GM23338 (cell line): Measurements from ENCODE around the gene MAST2. TPM values are rescaled to one million over a fixed set of nuclear protein-coding genes. Genes with fewer than 3 reads are reported as not detected.

Source experiments
- CREB1 ChIP-seq: fragments of 250-450 bp; sonication (Bioruptor Pico); IDR thresholded peaks from 2 replicates; pipeline ENCODE4 v1.5.0; 2020; ENCODE audit warnings: low read depth, mild to moderate bottlenecking, moderate library complexity
- NANOG ChIP-seq: IDR thresholded peaks from 2 replicates; pipeline ENCODE4 v1.6.1; 2016; ENCODE audit warnings: antibody characterized with exemption, borderline replicate concordance
- ZNF331 ChIP-seq: fragments of 250-450 bp; sonication (Bioruptor Pico); IDR thresholded peaks from 2 replicates; pipeline ENCODE4 v1.5.0; 2020; ENCODE audit warnings: low read depth, mild to moderate bottlenecking, moderate library complexity
- ZNF462 ChIP-seq: fragments of 250-450 bp; sonication (Bioruptor Pico); IDR thresholded peaks from 2 replicates; pipeline ENCODE4 v1.5.0; 2020; ENCODE audit warnings: mild to moderate bottlenecking, moderate library complexity
- polyA plus RNA-seq: library from polyadenylated mRNA; unstranded; fragments of >200 nt; fragmentation: Nextera tagmentation; extraction: Ambion mirVana; gene quantifications from 2 replicates; pipeline ENCODE4 v1.2.1, GENCODE V29; 2016
- total RNA-seq: library from RNA; depleted of rRNA; stranded (reverse); fragments of >200 nt; shearing (Covaris generic); gene quantifications from 2 replicates; pipeline ENCODE4 v1.2.3, GENCODE V29; 2014
- TF ChIP-seq, protein P1 (sequence below), 2 experiments: fragments of 200-600 bp in 1 of 2; sonication (generic) in 1 of 2; conservative IDR thresholded peaks; 2 replicates each; pipeline versions ENCODE4 v1.5.1 to v1.6.1; 2016 to 2017; ENCODE audit warnings: antibody characterized with exemption in 2 of 2, low read depth in 2 of 2, mild to moderate bottlenecking in 2 of 2, moderate library complexity in 1 of 2
- TF ChIP-seq, protein P2 (sequence below): IDR thresholded peaks from one replicate; pipeline ENCODE4 v1.6.1; 2018; ENCODE audit warnings: antibody characterized with exemption; ENCODE audit not compliant: unreplicated experiment

Gene MAST2
- total and polyA plus RNA-seq, 2 experiments from 2014 or later, result 11.5 to 57.7 TPM

DNA sequence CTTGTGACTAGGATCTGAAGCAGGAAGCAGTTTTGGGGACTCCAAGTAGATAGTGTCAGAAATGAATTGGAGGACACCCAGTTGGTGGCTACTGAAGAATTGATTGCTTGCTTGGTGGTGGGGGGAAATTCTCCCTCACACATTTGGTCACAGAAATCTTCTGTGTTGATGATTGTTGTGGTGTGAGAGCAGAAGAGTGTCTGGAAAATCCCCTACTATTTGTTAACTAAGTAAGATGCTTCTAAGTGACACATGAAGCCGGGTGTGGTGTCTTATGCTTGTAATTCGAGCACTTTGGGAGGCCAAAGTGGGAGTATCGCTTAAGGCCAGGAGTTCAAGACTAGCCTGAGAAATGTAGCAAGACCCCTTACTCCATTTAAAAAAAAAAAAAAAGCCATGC is 30.4 kb upstream of the MAST2 start (continued):
- TF ChIP-seq ZNF462 (CRISPR knock-in tag) (no peak), CREB1 (CRISPR knock-in tag) (no peak), ZNF331 (CRISPR knock-in tag) (no peak), NANOG (no peak)
- TF ChIP-seq, protein P1, sequence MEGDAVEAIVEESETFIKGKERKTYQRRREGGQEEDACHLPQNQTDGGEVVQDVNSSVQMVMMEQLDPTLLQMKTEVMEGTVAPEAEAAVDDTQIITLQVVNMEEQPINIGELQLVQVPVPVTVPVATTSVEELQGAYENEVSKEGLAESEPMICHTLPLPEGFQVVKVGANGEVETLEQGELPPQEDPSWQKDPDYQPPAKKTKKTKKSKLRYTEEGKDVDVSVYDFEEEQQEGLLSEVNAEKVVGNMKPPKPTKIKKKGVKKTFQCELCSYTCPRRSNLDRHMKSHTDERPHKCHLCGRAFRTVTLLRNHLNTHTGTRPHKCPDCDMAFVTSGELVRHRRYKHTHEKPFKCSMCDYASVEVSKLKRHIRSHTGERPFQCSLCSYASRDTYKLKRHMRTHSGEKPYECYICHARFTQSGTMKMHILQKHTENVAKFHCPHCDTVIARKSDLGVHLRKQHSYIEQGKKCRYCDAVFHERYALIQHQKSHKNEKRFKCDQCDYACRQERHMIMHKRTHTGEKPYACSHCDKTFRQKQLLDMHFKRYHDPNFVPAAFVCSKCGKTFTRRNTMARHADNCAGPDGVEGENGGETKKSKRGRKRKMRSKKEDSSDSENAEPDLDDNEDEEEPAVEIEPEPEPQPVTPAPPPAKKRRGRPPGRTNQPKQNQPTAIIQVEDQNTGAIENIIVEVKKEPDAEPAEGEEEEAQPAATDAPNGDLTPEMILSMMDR (conservative IDR thresholded peaks at IDR 0.05; ENCODE audit: low read depth in 2 of 2), result no peak
- TF ChIP-seq, protein P2, sequence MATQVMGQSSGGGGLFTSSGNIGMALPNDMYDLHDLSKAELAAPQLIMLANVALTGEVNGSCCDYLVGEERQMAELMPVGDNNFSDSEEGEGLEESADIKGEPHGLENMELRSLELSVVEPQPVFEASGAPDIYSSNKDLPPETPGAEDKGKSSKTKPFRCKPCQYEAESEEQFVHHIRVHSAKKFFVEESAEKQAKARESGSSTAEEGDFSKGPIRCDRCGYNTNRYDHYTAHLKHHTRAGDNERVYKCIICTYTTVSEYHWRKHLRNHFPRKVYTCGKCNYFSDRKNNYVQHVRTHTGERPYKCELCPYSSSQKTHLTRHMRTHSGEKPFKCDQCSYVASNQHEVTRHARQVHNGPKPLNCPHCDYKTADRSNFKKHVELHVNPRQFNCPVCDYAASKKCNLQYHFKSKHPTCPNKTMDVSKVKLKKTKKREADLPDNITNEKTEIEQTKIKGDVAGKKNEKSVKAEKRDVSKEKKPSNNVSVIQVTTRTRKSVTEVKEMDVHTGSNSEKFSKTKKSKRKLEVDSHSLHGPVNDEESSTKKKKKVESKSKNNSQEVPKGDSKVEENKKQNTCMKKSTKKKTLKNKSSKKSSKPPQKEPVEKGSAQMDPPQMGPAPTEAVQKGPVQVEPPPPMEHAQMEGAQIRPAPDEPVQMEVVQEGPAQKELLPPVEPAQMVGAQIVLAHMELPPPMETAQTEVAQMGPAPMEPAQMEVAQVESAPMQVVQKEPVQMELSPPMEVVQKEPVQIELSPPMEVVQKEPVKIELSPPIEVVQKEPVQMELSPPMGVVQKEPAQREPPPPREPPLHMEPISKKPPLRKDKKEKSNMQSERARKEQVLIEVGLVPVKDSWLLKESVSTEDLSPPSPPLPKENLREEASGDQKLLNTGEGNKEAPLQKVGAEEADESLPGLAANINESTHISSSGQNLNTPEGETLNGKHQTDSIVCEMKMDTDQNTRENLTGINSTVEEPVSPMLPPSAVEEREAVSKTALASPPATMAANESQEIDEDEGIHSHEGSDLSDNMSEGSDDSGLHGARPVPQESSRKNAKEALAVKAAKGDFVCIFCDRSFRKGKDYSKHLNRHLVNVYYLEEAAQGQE, result no peak
